HG02798 (cell line): ENCODE measurements around the gene EVA1C.
"Not testable (repeated sequence)": the region's sequence is repeated elsewhere in the genome, so short reads cannot be mapped to it uniquely, and the experiment has no call there.

Experiments used
- ATAC-seq: cut with Tn5 transposase; IDR thresholded peaks from one replicate; pipeline ENCODE4 v1.9.1; 2021; ENCODE audit warnings: mild to moderate bottlenecking; ENCODE audit not compliant: unreplicated experiment, poor library complexity

The EVA1C gene

GRCh38 chr21:32412162-32413014, at the start of gene EVA1C:
EVA1C (plus strand) TSS chr21:32412706; CDS start chr21:32412854, 148 bp downstream.
- ATAC-seq, result no peak

GRCh38 chr21:32364387-32364786, 48.1 kb upstream of the EVA1C start:
- no peak for ATAC-seq

- no peak for ATAC-seq
Observed at GRCh38 chr21:32364796-32365195, 47.7 kb upstream of the EVA1C start.

- no peak for ATAC-seq
Observed at GRCh38 chr21:32366191-32366590, 46.3 kb upstream of the EVA1C start.

GRCh38 chr21:32367158-32367557, 45.3 kb upstream of the EVA1C start:
- ATAC-seq, result no peak

GRCh38 chr21:32368386-32368785, 44.1 kb upstream of the EVA1C start:
- ATAC-seq, result no peak

GRCh38 chr21:32368961-32369360, 43.5 kb upstream of the EVA1C start:
- ATAC-seq, result not testable (repeated sequence)

- no peak for ATAC-seq
Observed at GRCh38 chr21:32370998-32371766, 41.3 kb upstream of the EVA1C start.

- no peak for ATAC-seq
Observed at GRCh38 chr21:32371913-32372314, 40.6 kb upstream of the EVA1C start.

- ATAC-seq, result no peak
Observed at GRCh38 chr21:32372755-32373154, 39.8 kb upstream of the EVA1C start.

- no peak for ATAC-seq
Observed at GRCh38 chr21:32377506-32377905, 35.0 kb upstream of the EVA1C start.

- ATAC-seq, result no peak
Observed at GRCh38 chr21:32377991-32378390, 34.5 kb upstream of the EVA1C start.

- ATAC-seq, result no peak
Observed at GRCh38 chr21:32378956-32379355, 33.5 kb upstream of the EVA1C start.

GRCh38 chr21:32380940-32381339, 31.6 kb upstream of the EVA1C start:
- ATAC-seq, result no peak

- ATAC-seq, result no peak
Observed at GRCh38 chr21:32381571-32381970, 30.9 kb upstream of the EVA1C start.

GRCh38 chr21:32382108-32382644, 30.3 kb upstream of the EVA1C start:
- no peak for ATAC-seq

GRCh38 chr21:32383812-32384211, 28.7 kb upstream of the EVA1C start:
- ATAC-seq, result no peak

- no peak for ATAC-seq
Observed at GRCh38 chr21:32386195-32386870, 26.2 kb upstream of the EVA1C start.

- no peak for ATAC-seq
Observed at GRCh38 chr21:32387151-32387550, 25.4 kb upstream of the EVA1C start.

GRCh38 chr21:32388306-32388705, 24.2 kb upstream of the EVA1C start:
- no peak for ATAC-seq
